HG02938 (cell line): ENCODE data around the gene LRRC31.

Source experiments
- ATAC-seq: cut with Tn5 transposase; IDR thresholded peaks from one replicate; pipeline ENCODE4 v1.9.1; 2021; ENCODE audit warnings: mild to moderate bottlenecking, moderate library complexity; ENCODE audit not compliant: unreplicated experiment

The LRRC31 gene

GRCh38 chr3:169813757-169814517, 55.8 kb downstream of the LRRC31 start:
- peak; percentile 93 for ATAC-seq

- no peak for ATAC-seq
Observed at GRCh38 chr3:169813278-169813677, 56.5 kb downstream of the LRRC31 start.

- peak; percentile 50 for ATAC-seq
Observed at GRCh38 chr3:169812332-169813235, 57.2 kb downstream of the LRRC31 start, which contains the start of the genes LRRC34 and LRRIQ4. Gene LRRC34 (minus strand): TSS chr3:169812904. CDS start chr3:169812548, 356 bp downstream. Gene LRRIQ4 (plus strand): TSS chr3:169812870. CDS start chr3:169821922, 9,052 bp downstream.

GRCh38 chr3:169811631-169812331, 58.0 kb downstream of the LRRC31 start:
- ATAC-seq, result no peak

GRCh38 chr3:169809230-169809795, 60.4 kb downstream of the LRRC31 start:
- ATAC-seq, result no peak

- no peak for ATAC-seq
Observed at GRCh38 chr3:169804681-169805080, 65.1 kb downstream of the LRRC31 start.

- no peak for ATAC-seq
Observed at GRCh38 chr3:169792359-169792758, 77.4 kb downstream of the LRRC31 start.

- no peak for ATAC-seq
Observed at GRCh38 chr3:169790687-169791429, 78.9 kb downstream of the LRRC31 start.

- no peak for ATAC-seq
Observed at GRCh38 chr3:169790219-169790618, 79.5 kb downstream of the LRRC31 start.
